NCI-H2227 (cell line): ENCODE measurements around the gene PDCD6IP.
"Not testable (repeated sequence)": the region's sequence is repeated elsewhere in the genome, so short reads cannot be mapped to it uniquely, and the experiment has no call there.

ENCODE experiments used
- DNase-seq: peaks from one replicate; lab custom pipeline; 2025; ENCODE audit not compliant: unreplicated experiment; lab: John Stamatoyannopoulos, UW

PDCD6IP gene, protein sequence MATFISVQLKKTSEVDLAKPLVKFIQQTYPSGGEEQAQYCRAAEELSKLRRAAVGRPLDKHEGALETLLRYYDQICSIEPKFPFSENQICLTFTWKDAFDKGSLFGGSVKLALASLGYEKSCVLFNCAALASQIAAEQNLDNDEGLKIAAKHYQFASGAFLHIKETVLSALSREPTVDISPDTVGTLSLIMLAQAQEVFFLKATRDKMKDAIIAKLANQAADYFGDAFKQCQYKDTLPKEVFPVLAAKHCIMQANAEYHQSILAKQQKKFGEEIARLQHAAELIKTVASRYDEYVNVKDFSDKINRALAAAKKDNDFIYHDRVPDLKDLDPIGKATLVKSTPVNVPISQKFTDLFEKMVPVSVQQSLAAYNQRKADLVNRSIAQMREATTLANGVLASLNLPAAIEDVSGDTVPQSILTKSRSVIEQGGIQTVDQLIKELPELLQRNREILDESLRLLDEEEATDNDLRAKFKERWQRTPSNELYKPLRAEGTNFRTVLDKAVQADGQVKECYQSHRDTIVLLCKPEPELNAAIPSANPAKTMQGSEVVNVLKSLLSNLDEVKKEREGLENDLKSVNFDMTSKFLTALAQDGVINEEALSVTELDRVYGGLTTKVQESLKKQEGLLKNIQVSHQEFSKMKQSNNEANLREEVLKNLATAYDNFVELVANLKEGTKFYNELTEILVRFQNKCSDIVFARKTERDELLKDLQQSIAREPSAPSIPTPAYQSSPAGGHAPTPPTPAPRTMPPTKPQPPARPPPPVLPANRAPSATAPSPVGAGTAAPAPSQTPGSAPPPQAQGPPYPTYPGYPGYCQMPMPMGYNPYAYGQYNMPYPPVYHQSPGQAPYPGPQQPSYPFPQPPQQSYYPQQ

DNA sequence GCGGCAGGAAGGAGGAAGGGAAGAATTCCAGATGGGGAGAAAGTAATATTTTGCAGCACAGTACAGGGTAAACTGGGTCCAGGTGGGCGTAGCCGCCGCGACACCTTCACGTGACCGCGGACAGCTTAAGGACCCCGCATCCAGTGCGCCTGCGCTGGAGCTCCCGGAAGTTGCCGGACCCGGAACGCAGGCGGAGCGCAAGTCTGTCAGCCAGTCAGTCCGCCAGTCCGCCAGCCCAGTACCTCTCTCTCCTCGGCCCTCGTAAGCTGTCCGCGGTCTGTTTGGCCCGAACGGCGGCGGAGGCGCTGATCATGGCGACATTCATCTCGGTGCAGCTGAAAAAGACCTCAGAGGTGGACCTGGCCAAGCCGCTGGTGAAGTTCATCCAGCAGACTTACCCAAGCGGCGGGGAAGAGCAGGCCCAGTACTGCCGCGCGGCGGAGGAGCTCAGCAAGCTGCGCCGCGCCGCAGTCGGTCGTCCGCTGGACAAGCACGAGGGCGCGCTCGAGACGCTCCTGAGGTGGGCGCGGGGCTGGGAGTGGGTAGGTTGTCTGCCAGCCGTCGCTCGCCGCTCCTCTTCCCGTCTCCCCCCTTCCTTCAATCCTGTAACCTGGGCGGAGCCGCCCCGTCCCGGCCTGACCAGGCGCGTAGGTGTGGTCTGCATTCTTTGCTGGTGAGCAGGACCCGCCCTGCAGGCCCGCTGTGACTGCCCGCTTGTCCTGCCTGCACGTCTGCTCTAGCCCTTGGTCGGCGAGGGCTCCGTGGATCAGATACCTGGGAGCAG, at the start of gene PDCD6IP:
Gene PDCD6IP, plus strand, starts transcription at position 213 of the 784 bp plus-strand sequence. Its CDS starts 99 bp downstream, at position 312.
- peak; percentile 88 for DNase-seq

DNA sequence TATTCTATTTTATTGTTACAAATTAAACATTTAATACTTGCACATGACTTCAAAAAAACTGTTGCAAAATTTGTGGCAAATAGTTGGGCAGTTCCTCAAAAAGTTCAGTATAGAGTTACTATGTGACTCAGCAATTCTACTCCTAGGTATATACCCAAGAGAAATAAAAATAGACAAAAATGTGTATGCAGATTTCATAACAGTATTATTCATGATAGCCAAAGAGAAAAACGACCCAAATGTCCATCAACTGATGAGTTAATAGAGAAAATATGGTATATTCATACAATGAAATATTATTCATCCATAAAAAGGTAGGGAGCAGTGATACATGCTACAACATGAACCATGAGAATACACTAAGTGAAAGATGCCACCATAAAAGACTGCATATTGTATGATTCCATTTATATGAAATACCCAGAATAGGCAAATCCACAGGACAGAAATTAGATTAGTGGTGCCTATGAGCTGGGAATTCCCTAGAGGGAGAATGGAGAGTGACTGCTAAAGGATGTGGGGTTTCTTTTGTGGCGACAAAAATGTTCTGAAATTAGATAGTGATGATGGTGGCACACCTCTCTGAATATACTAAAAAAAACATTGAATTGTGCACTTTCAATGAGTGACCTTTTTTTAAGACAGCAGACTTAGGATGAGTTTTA, 48.8 kb upstream of the PDCD6IP start:
- DNase-seq: no peak

DNA sequence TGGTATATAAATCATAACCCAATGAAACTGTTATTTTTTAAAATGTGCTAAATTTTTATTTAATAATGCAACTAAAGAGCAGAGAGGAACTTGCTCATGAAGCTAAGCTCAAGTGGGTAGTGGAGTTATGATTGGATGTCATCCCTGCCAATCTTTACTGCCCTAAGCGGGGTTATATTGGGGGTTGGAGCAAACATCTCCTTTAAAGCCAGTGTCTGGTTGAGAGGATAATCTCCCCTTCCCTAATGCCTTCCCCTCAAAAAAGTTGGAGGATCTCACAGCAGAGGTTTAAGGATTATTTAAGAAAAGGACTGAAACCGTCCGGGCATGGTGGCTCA, 48.2 kb upstream of the PDCD6IP start:
- DNase-seq: no peak

DNA sequence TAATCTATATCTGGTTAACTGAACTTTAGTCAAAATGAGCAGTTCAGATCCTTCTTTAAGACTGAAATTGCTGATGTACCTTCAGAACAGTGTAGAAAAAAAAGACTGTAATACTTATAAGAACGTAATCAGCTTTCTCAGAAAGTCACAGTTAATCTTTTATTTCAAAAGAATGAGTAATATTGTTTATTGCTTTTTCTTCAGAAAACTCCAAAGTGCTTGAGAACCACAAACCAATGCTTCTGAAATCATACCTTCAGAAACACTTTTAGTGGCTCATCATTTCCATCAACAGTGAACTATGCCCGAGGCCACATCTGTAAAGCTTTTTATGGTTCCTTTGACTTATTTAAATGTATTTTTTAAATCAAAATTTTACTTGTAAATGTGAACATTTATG, 47.1 kb upstream of the PDCD6IP start:
- no peak for DNase-seq

DNA sequence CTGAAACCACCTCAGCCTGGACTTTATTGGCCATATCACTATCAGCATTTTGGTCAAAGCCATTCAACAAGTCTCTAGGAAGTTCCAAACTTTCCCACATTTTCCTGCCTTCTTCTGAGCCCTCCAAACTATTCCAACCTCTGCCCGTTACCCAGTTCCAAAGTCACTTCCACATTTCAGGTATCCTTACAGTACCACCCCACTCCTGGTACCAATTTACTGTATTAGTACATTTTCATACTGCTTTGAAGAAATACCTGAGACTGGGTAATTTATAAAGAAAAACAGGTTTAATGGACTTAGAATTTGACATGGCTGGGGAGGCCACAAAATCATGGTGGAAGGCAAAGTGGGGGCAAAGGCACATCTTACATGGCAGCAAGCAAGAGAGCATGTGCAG, 44.0 kb upstream of the PDCD6IP start:
- not testable (repeated sequence) for DNase-seq

DNA sequence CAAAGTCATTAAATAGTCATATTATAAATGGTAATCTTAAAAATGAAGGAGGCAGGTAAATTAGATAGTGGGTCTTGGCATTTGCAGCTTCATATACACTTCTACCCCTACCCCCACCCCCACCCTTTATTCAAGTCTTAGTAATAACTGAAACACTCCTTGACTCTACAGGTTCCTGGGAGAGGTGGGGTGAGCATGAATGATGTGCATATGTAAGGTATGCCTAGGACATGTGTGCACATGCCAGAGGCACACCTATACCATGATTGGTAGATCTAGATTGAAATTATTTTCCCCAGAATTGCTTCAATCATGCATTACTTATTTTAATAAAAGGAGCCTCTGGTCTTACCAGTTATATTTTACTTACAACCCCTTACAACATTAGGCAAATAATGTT, 40.1 kb upstream of the PDCD6IP start:
- no peak for DNase-seq

DNA sequence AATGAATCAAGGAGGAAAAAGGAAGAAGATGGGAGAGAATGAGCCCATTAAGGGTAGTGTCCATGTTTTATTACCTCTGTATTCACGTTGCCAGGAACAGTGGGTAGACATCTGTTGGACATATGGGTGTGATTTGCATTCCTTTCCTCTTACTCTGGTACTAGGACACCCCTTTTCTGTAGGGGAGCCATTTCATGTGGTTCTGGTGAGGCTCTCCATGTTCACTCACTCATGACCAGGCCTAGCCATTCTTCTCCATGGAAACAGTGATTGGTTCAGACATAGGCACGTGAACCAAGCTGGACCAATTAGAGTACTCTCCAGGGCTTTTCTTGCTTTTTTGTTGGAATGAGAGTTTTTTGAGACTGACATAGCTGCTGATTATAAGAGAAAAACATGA, 39.6 kb upstream of the PDCD6IP start:
- no peak for DNase-seq

DNA sequence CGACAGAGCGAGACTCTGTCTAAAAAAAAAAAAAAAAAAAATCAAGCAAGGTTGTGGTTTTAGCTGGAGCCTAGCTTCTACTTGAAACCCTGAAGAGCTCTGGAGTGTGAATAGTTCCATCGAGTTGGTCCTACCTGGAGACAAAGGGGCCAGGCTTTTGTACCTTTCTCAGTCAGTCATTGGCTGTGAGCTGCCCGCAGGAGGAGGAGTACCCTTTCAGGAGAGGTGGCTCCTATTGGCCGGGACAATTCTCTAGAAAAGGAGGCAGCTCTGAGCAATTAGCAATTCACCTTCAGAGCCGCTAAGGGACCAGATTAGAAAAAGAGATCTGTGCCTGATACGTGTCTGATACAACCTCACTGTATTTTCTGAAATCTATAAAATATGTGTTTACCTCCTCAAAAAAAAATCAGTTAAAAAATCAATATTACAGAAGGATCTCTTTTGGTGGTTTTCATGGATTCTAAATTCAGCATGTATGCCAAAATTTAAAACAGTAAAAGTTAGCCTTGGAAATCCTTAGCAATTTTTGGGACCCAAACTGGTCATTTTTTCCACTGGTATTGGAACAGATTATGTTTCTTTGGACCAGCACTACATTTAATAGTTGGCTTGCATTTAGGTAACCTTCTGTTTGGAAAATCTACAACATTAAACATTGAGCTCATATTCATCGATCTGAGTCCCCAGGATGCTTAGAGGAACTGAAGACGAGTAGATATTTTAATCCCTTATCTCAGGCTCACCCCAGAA, 29.7 kb upstream of the PDCD6IP start:
- DNase-seq: peak; percentile 2

DNA sequence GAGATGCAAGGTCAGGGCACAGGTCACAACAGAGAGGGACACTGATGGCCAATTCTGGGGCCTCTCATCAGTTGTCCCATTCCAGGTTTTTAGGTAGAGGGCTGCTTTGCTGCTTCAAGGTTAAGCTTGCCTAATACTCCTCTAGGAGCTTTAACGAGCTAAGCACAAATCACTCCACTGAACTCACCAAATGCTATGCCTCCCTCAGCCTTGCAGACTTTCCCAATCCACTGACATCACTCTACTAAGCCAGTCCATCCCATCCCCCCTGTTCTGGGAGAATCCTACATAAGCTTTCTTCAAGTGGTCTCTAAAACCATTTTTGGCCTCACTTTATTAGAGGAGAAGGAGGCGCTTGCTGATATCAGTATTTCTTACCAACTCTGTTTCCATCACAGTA, 24.8 kb upstream of the PDCD6IP start:
- DNase-seq: no peak

DNA sequence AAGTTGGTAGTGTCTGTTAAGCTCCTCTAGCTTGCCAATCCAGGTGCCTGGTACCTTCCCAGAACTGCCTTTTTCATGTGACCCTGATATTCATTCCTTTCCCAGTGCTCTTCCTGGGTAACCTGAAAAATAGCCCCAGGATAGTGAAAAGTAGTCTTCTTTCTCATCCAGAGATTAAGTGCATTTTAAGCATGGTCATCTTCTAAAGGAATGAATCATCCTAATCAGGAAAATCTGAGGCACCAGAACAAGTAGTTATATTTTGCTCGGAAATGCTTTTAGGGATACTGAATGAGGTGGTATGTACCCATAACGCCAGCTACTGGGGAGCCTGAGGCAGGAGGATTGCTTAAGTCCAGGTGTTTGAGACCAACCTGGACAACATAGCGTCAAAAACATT, 23.1 kb upstream of the PDCD6IP start:
- DNase-seq: no peak

DNA sequence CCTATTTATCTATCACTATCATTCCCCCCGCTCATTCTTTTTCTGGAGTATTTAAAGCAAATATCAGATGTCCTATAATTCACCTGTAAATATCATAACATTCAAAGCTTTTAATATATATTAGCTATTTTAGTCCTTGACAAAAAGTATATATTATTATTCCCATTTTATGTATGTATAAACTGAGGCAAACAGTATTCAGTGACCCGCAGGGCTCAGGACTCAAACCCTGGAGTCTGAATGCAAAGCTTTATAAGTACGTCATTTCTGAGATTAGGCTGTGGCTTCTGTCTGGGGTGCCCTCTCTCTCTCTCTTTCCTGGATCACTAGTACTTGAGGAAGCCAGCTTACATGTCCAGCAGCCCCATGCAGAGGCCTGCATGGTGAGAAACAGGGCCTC, 20.4 kb upstream of the PDCD6IP start:
- no peak for DNase-seq

DNA sequence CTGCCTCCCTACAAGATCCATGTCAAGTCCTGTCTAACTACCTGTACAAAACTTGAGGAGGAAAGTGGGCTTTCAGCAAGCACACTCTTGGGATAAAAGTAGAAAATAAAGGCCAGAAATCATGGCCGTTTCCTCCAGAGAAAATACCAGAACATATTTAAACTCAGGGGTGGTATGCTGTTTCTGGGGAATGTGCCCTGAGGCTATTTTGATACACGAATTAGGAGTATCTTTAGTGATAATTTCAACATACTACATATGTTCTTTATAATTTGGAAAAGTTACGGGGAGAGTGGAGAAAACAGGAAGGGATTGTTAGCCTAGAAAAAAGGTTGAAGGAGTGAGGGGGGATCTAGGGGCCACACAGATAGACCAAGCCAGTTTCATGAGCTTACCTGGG, 18.7 kb upstream of the PDCD6IP start:
- DNase-seq: no peak

DNA sequence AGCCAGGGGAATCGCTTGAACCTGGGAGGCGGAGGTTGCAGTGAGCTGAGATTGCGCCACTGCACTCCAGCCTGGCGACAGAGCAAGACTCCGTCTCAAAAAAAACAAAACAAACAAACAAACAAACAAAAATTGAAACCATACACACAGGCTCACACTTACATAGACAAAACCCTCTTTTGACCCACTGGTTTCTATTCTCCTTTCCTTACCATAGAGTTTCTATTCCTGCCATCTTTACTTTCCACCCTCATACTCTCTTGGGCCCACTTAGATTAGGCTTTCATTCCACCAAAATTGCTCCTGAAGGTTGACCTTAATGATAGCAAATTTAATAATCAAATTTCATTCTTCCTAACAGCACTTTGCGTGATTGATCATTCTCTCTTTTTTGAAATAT, 17.0 kb upstream of the PDCD6IP start:
- not testable (repeated sequence) for DNase-seq

DNA sequence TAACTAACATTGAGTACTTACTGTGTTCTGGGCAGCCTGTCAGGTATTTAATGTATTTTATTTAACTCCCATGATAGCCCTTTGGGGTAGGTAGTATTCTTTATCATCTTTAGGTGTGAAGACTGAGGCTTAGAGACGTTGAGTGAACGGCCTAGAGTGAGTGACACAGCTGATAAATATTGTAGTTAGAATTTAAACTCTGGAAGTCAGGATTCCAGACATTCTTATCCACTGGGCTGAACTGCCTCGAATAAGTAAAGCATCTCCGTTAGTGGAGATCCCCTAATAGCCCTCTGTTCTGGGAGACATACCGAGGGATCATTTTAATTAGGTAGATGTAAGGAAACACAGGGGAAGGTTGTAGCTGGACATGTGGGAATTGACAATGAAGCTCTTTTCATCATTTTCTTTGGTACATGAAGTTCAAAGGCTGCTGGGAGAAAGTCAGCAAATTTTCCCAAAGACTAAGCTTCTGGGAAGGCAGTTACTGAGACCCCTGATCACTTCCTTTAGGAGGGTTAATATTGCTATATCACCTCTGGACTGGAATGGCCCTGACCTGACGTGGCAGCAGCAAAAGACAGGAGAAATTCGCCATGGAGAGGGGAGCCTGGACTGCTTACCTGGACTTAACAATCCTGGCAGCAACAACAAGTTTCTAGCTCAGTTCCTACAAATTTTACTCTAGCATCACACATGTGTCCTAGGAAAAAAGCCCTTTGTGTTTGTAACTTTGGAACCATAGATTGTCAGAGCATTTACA, 11.7 kb upstream of the PDCD6IP start:
- DNase-seq: no peak

DNA sequence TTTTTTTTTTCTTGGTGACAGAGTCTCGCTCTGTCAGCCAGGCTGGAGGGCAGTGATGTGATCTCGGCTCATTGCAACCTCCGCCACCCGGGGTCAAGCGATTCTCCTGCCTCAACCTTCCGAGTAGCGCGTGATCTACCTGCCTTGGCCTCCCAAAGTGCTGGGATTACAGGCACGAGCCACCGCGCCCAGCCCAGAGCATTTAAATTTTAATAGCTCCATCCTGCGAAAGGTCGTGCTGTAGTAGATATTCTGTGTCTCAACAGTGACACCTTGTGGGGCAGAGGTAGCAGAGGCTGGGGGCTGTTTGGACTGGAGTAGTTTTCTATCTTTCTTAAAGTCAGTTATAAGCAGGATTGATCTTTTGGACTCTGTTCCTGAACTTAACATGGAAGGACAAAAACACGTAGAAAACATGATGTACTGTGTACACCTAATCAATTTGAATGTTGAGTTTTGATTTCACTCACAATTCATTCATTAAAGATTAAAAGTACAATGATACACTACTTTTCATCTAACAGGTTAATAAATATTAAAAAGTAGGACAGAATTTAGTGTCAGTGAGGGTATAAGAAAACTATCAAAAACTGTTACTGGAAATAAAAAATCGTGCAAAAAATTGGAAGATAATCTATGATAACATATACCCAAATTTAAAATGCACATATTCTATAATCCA, 11.0 kb upstream of the PDCD6IP start:
- peak; percentile 64 for DNase-seq

DNA sequence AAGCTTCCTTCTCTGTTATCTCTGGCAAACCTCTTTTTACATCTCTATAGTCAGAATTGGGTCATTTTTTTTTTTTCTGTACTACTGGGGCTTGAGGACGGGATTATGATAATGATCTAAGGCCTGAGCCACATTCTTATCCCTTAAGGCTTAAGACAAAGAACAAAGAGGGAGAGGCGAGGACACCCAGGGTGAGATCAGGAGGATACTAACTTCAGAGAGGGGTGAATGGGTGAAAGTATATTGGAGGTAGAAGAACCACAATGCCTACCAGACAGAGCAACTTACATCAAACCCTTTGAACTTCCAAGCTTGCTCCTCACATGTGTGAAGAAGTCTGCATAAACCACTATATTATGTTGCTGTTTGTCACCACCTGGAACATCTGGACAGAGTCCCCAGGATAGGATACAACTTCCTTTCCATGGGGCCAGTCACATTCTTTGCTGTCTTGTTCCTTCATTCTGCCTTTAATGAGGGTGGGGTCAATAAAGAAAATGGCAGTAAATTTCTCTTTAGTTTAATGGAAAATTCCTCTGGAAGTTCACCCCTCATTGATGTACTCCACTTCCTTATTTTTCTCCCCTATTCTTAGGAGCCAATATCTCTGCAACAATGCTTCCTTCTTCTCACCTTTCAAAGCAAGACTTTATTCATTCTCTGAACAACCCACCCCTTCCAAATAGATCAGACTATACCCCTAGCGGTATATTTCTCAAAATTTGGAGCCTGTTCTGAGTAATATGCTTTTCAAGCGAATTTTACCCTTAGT, 9.1 kb upstream of the PDCD6IP start:
- no peak for DNase-seq

DNA sequence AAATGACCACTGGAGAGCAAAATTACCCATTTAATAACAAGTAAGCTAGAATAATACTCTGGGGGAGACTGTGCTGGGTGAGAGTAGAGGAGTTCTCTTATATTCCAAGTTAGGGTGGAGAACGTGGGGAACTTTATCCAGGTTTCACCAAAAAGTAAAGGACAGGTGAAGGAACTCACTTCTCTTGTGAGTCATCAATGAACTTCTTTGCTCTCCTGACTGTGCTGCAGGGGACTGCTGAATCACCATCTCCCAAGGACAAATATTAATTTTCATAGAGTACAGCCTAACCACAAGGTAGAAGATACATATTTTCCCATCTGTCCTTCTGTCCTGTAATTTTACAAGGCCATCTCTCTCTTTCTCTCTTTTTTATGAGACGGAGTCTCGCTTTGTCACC, 8.3 kb upstream of the PDCD6IP start:
- DNase-seq: no peak

DNA sequence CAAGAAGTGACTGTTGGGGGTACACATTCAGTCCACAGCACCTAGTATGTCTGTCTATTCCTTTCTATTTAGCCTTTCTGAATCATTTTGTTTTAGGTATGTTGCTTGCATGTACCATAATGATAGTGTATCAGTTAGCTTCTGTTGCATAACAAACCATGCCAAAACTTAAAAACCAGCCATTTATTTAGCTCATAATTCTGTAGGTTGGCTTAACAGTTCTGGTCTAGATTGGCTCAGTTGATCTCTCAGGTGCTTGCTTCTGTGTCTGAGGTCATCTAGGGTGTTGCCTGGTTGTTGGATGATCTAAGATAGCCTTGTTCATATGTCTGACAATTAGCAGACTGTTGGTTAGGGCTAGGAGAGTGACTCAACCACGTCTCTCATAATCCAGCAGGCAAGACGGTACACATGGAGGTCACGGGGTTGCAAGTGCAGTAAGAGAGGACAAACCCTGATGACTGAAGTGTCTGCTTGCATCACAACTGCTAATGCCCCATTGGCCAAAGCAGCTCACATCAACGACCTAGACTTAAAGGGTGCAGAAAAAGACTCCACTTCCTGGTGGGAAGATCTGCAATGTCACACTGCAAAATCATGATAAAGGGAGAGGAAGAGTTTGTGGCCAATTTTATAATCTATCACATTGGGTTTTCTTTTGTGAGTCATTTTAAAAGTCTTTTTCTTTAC, 6.8 kb upstream of the PDCD6IP start:
- no peak for DNase-seq
